Thymus (tissue), 11 donors: ENCODE results near the gene FILIP1L. TPM values are rescaled to one million over a fixed set of nuclear protein-coding genes. Genes with fewer than 3 reads are reported as not detected.

ENCODE experiments used
- DNase-seq, 9 donors: peaks; one replicate each; pipeline ENCODE4 v3.0.0-alpha.2; 2013; ENCODE audit warnings: low spot score in 9 of 9, low read depth in 6 of 9, missing footprints in 1 of 9
- H3K27ac ChIP-seq, 2 donors: one replicate each; pipeline ENCODE4 v1.5.1; 2013; ENCODE audit warnings: control low read depth in 1 of 2, low read depth in 1 of 2, low read length in 1 of 2, mild to moderate bottlenecking in 1 of 2, moderate library complexity in 1 of 2
- H3K27me3 ChIP-seq, 2 donors: one replicate each; pipeline ENCODE4 v1.5.1; 2013; ENCODE audit warnings: low read length in 1 of 2; ENCODE audit not compliant: control insufficient read depth in 2 of 2, insufficient read depth in 1 of 2
- H3K36me3 ChIP-seq, 2 donors: one replicate each; pipeline ENCODE4 v1.5.1; 2013; ENCODE audit warnings: low read length in 1 of 2, mild to moderate bottlenecking in 1 of 2, moderate library complexity in 1 of 2; ENCODE audit not compliant: control insufficient read depth in 2 of 2, insufficient read depth in 2 of 2
- H3K4me1 ChIP-seq, 2 donors: one replicate each; pipeline ENCODE4 v1.5.1; 2013; ENCODE audit warnings: low read length in 2 of 2; ENCODE audit not compliant: control insufficient read depth in 2 of 2, insufficient read depth in 2 of 2
- H3K4me3 ChIP-seq, 2 donors: one replicate each; pipeline ENCODE4 v1.5.1; 2013; ENCODE audit warnings: low read length in 2 of 2, control low read depth in 1 of 2, mild to moderate bottlenecking in 1 of 2
- H3K9me3 ChIP-seq, 2 donors: one replicate each; pipeline ENCODE4 v1.5.1; 2013; ENCODE audit warnings: low read length in 1 of 2, mild to moderate bottlenecking in 1 of 2; ENCODE audit not compliant: control insufficient read depth in 2 of 2, insufficient read depth in 1 of 2
- WGBS: extraction: QIAGEN DNeasy Blood & Tissue Kit; methylation state at CpG from one replicate; pipeline ENCODE4 v1.1.7; 2013; 5-methylcytosine and 5-hydroxymethylcytosine counted together
- polyA plus RNA-seq: library from polyadenylated mRNA; stranded (reverse); fragments of 200-250 nt; gene quantifications from one replicate; pipeline ENCODE4 v1.2.3, GENCODE V29; 2013
- total RNA-seq: library from RNA; stranded (reverse); fragments of 120-200 nt; gene quantifications from one replicate; pipeline ENCODE4 v1.2.4, GENCODE V29; 2013
- donor health status: healthy.

Gene FILIP1L
- total and polyA plus RNA-seq, 2 donors = 6.6 to 15.5 TPM

GRCh38 chr3:100131241-100131640, 16.9 kb upstream of the FILIP1L start:
- no peak overlapping the region for H3K4me3 ChIP-seq
- no peaks in the 10 kb centered on the region for H3K27me3 ChIP-seq
- no peaks in the 10 kb centered on the region for H3K4me1 ChIP-seq
- H3K36me3 ChIP-seq = no peaks in the 10 kb centered on the region
- H3K9me3 ChIP-seq = no peaks in the 10 kb centered on the region
- DNase-seq = no peak
- H3K27ac ChIP-seq = no peak overlapping the region
- 62% methylated on average over 6 of the region's 6 CpGs for WGBS

DNA sequence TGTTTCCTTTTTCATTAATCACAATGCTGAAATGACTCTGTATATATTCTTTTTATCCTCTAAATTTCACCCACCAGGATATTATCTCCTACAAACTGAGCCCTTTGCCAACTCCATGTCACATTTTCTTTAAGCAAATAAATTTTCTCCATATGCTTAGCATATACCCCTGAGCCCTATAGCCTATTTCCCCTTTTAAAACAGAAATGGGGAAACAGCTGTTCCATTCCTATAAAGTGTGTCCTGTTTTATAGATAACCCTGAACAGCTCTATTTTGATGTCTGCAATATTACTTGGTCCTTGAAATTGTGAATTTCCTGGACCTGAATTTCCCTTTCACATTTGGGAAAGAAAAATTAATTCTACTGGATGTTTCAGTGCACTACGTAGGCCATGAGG, 15.6 kb upstream of the FILIP1L start:
- WGBS = 95% methylated on average over 1 of the region's 1 CpG
- no peaks in the 10 kb centered on the region for H3K4me1 ChIP-seq
- no peak overlapping the region for H3K4me3 ChIP-seq
- no peaks in the 10 kb centered on the region for H3K27me3 ChIP-seq
- no peak for DNase-seq
- no peaks in the 10 kb centered on the region for H3K9me3 ChIP-seq
- no peaks in the 10 kb centered on the region for H3K36me3 ChIP-seq
- H3K27ac ChIP-seq = no peak overlapping the region

- Histone ChIP-seq H3K27me3 (no peaks in the 10 kb centered on the region), H3K4me3 (no peak overlapping the region), H3K4me1 (no peaks in the 10 kb centered on the region), H3K27ac (no peak overlapping the region), H3K9me3 (no peaks in the 10 kb centered on the region), H3K36me3 (no peaks in the 10 kb centered on the region)
- 90% methylated on average over 5 of the region's 5 CpGs for WGBS
- no peak for DNase-seq
Observed at GRCh38 chr3:100128565-100128964, 14.3 kb upstream of the FILIP1L start.

DNA sequence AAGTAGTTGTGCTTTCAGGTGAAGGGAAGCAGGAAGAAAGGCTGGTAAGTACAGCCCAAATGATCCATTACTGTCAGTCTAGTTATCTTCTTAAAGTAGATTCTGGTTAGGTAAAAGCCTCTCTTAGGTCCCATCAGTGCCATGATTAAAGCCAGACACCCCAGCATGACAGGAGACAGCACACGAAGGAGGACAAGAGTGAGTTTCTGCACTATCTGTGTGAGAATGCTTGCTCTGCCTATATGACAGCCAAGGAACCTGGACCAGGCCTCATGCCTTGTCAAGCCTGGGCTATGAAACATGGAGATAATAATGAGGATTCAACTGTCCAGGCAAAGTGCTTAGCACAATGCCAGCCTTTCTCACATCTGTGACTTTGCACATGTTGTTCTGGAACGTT, 13.5 kb upstream of the FILIP1L start:
- WGBS = 96% methylated on average over 2 of the region's 2 CpGs

DNA sequence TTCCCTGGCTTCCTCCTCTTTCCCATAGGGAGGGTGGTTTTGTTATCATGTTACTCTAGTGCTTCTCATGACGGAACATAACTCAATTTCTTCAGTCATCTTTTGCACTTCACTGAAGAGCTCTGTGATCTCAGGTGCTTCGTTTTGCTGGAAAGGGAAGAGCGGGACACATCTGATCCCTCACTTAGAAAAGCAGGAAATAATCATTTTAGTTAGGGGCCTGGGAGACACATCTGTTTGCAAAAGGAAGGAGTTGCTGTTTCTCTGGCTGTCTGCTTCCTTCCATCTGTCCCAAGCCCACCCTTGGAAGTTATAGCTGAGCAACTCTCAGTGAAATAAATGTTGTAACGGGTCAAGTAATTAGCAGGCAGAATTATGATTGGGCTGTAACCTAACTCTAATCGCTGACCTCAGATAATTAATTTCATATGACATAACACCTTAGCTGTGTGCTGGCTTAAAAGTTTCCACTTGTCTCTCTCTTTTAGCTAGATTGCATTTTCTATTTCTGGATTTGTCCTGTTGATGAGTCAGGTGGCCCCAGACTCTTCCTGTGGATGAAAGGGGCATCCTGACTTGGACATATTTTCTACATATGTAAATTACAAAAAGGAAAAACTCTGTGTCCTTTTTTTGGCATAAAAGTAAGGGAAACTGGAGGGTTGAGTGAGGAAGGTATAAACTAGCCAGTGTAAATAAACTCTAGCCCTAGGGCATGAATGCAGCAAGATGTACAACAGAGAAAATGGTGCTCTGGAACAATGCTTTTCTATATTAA, 11.0 kb upstream of the FILIP1L start:
- no peaks in the 10 kb centered on the region for H3K9me3 ChIP-seq
- H3K4me3 ChIP-seq = no peak overlapping the region
- no peaks in the 10 kb centered on the region for H3K4me1 ChIP-seq
- no peak for DNase-seq
- no peak overlapping the region for H3K27ac ChIP-seq
- WGBS = 95% methylated on average over 5 of the region's 5 CpGs
- no peaks in the 10 kb centered on the region for H3K27me3 ChIP-seq
- no peaks in the 10 kb centered on the region for H3K36me3 ChIP-seq

More for the DNA sequence above, 13.5 kb upstream of the FILIP1L start:
- Histone ChIP-seq H3K4me1 (no peaks in the 10 kb centered on the region), H3K27me3 (no peaks in the 10 kb centered on the region), H3K9me3 (no peaks in the 10 kb centered on the region), H3K27ac (no peak overlapping the region), H3K4me3 (no peak overlapping the region), H3K36me3 (no peaks in the 10 kb centered on the region)
- DNase-seq = no peak

- no peaks in the 10 kb centered on the region for H3K9me3 ChIP-seq
- no peak overlapping the region for H3K4me3 ChIP-seq
- H3K27ac ChIP-seq = no peak overlapping the region
- DNase-seq = no peak
- no peaks in the 10 kb centered on the region for H3K4me1 ChIP-seq
- no peaks in the 10 kb centered on the region for H3K36me3 ChIP-seq
- 96% methylated on average over 5 of the region's 5 CpGs for WGBS
- H3K27me3 ChIP-seq = no peaks in the 10 kb centered on the region
Observed at GRCh38 chr3:100124201-100124761, 10.0 kb upstream of the FILIP1L start.

- 85% methylated on average over 4 of the region's 4 CpGs for WGBS
Observed at GRCh38 chr3:100123112-100123511, 8.8 kb upstream of the FILIP1L start.

GRCh38 chr3:100122321-100122720, 8.0 kb upstream of the FILIP1L start:
- Histone ChIP-seq H3K27ac (no peak overlapping the region), H3K4me1 (no peaks in the 10 kb centered on the region), H3K9me3 (no peaks in the 10 kb centered on the region), H3K27me3 (no peaks in the 10 kb centered on the region), H3K4me3 (no peak overlapping the region), H3K36me3 (no peaks in the 10 kb centered on the region)
- WGBS = 99% methylated on average over 2 of the region's 2 CpGs
- DNase-seq = no peak

More at GRCh38 chr3:100123112-100123511, 8.8 kb upstream of the FILIP1L start:
- no peaks in the 10 kb centered on the region for H3K9me3 ChIP-seq
- no peak overlapping the region for H3K27ac ChIP-seq
- H3K4me1 ChIP-seq = no peaks in the 10 kb centered on the region
- no peak overlapping the region for H3K4me3 ChIP-seq
- DNase-seq = no peak
- no peaks in the 10 kb centered on the region for H3K27me3 ChIP-seq
- no peaks in the 10 kb centered on the region for H3K36me3 ChIP-seq

GRCh38 chr3:100120693-100121092, 6.4 kb upstream of the FILIP1L start:
- WGBS = 97% methylated on average over 5 of the region's 5 CpGs

More at GRCh38 chr3:100120693-100121092, 6.4 kb upstream of the FILIP1L start:
- no peak overlapping the region for H3K4me3 ChIP-seq
- DNase-seq = no peak
- H3K27ac ChIP-seq = no peak overlapping the region
- no peaks in the 10 kb centered on the region for H3K9me3 ChIP-seq
- H3K36me3 ChIP-seq = no peaks in the 10 kb centered on the region
- no peaks in the 10 kb centered on the region for H3K27me3 ChIP-seq
- no peaks in the 10 kb centered on the region for H3K4me1 ChIP-seq
